Activated CD4-positive, alpha-beta memory T cell treated with anti-CD3 and anti-CD28 coated beads, Interleukin-2, amount 10 ng/mL, durations not matched to agents 7 days and 5 days (primary cell): Measurements from ENCODE around the gene SNX11. TPM values are rescaled to one million over a fixed set of nuclear protein-coding genes. Genes with fewer than 3 reads are reported as not detected.
"Not testable (repeated sequence)": the region's sequence is repeated elsewhere in the genome, so short reads cannot be mapped to it uniquely, and the experiment has no call there.

Source experiments
- CTCF ChIA-PET: fragments of 350-600 bp; sonication (Branson Sonifier 250); formaldehyde crosslinking; loops from one replicate; lab custom pipeline; 2021; ENCODE audit warnings: antibody characterized with exemption, inconsistent platforms; lab: Charles Lee
- POLR2A ChIA-PET: fragments of 350-600 bp; sonication (Branson Sonifier 250); formaldehyde crosslinking; loops from one replicate; lab custom pipeline; 2021; ENCODE audit warnings: antibody characterized with exemption; lab: Charles Lee
- DNase-seq: peaks from one replicate; pipeline ENCODE4 v3.0.0-alpha.2; 2020
- H3K27ac Mint-ChIP-seq: one replicate; pipeline ENCODE4 v1.8.0; 2021; ENCODE audit warnings: mild to moderate bottlenecking, mixed read lengths
- H3K27me3 Mint-ChIP-seq: one replicate; pipeline ENCODE4 v1.8.0; 2021; ENCODE audit warnings: mixed read lengths
- H3K36me3 Mint-ChIP-seq: one replicate; pipeline ENCODE4 v1.8.0; 2021; ENCODE audit warnings: low read depth, mixed read lengths
- H3K4me1 Mint-ChIP-seq: one replicate; pipeline ENCODE4 v1.8.0; 2021; ENCODE audit warnings: mixed read lengths
- H3K4me3 Mint-ChIP-seq: one replicate; pipeline ENCODE4 v1.8.0; 2021; ENCODE audit warnings: mild to moderate bottlenecking, mixed read lengths
- H3K9me3 Mint-ChIP-seq: one replicate; pipeline ENCODE4 v1.8.0; 2021; ENCODE audit warnings: mixed read lengths
- total RNA-seq, 2 experiments: library from RNA; stranded (reverse); gene quantifications; one replicate each; pipeline ENCODE4 v1.2.3, GENCODE V29; 2021

The SNX11 gene
- total RNA-seq, 2 experiments from 2014 or later, result 22.6 to 22.8 TPM

DNA sequence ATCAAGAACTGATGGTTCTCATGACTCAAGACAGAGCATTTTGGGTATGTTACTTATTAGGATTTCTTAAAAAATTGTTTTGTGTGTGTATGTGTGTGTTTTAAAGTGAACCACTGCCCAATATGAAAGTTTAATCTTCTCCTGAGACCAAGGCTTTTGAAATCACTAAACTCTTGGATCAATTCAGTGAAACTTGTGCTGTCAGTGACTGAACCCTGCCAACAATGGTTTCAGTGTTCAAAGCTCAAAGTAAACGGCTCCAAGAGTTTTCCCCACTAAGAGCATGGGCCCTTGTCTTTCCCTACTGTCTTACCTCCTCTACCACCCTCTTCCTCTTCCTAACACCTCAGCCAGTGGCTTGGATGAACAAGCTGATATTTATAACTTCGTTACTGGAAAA is 37.4 kb upstream of the SNX11 start:
- DNase-seq, result no peak
- no peak overlapping the region for H3K4me3 Mint-ChIP-seq
- no peaks in the 10 kb centered on the region for H3K9me3 Mint-ChIP-seq
- H3K36me3 Mint-ChIP-seq, result peaks cover 48% of the 10 kb centered on the region
- no peak overlapping the region for H3K27ac Mint-ChIP-seq
- ChIA-PET CTCF (interaction anchor here (3.2 kb wide), 1 partner anchor 10 kb away, joined by 23 read pairs; no protein-coding TSS in a partner anchor), POLR2A (interaction anchor here (2.6 kb wide), 1 partner anchor 22 kb away, joined by 9 read pairs; the partner anchor contains the start of gene NFE2L1)
- H3K27me3 Mint-ChIP-seq, result no peaks in the 10 kb centered on the region
- H3K4me1 Mint-ChIP-seq, result no peaks in the 10 kb centered on the region

- Mint-ChIP-seq H3K4me3 (no peak overlapping the region), H3K27me3 (no peaks in the 10 kb centered on the region), H3K27ac (no peak overlapping the region), H3K4me1 (no peaks in the 10 kb centered on the region), H3K36me3 (peaks cover 45% of the 10 kb centered on the region), H3K9me3 (no peaks in the 10 kb centered on the region)
- POLR2A ChIA-PET, result interaction anchor here (1.1 kb wide), 1 partner anchor 37 kb away, joined by 3 read pairs; no protein-coding TSS in a partner anchor
- no peak for DNase-seq
- CTCF ChIA-PET, result interaction anchor here (0.7 to 5.4 kb wide), 4 partner anchors 9 to 50 kb away, joined by 3 to 94 read pairs (median 6); no protein-coding TSS in a partner anchor
Observed at GRCh38 chr17:48071654-48072053, 35.9 kb upstream of the SNX11 start.

DNA sequence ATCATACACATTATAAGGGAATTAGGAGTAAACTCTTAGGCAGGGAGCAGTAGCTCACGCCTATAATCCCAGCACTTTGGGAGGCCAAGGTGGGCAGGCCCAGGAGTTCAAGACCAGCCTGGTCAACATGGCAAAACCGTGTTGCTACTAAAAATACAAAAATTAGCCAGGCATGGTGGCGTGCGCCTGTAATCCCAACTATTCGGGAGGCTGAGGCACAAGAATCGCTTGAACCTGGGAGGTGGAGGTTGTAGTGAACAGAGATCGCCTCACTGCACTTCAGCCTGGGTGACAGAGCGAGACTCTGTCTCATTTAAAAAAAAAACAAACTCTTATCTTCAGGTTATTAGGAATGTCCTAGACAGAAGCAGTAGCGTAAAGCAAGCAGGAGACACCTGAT is 34.8 kb upstream of the SNX11 start:
- H3K4me1 Mint-ChIP-seq, H3K9me3 Mint-ChIP-seq, DNase-seq, H3K4me3 Mint-ChIP-seq, H3K27ac Mint-ChIP-seq, H3K27me3 Mint-ChIP-seq: not testable (repeated sequence)
- POLR2A ChIA-PET, result interaction anchor here (1.1 to 1.6 kb wide), 2 partner anchors 38 to 46 kb away, joined by 3 to 5 read pairs; no protein-coding TSS in a partner anchor
- CTCF ChIA-PET, result interaction anchor here (0.9 to 5.4 kb wide), 9 partner anchors 8 to 94 kb away, joined by 3 to 94 read pairs (median 6); no protein-coding TSS in a partner anchor
- H3K36me3 Mint-ChIP-seq, result peaks cover 44% of the 10 kb centered on the region

DNA sequence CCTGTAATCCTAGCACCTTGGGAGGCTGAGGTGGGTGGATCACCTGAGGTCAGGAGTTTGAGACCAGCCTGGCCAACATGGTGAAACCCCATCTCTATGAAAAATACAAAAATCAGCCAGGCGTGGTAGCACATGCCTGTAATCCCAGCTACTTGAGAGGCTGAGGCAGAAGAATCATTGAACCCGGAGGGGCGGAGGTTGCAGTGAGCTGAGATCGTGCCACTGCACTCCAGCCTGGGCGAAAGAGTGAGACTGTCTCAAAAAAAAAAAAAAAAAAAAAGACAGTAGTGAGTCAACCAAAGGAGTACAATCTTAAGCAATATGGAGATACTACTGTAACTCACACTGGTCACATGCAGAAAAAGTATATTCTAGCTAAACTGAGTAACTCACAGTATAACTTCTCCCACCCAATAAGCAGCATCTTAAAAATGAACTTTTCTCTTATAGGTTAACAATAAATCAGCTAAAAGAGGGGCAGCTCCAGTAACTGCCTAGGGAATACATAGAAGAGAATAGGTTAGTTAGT is 33.9 kb upstream of the SNX11 start:
- H3K4me1 Mint-ChIP-seq, H3K27ac Mint-ChIP-seq, H3K27me3 Mint-ChIP-seq, DNase-seq, H3K4me3 Mint-ChIP-seq, H3K9me3 Mint-ChIP-seq: not testable (repeated sequence)
- ChIA-PET POLR2A (interaction anchor here (0.9 to 1.6 kb wide), 3 partner anchors 25 to 47 kb away, joined by 4 to 5 read pairs (median 4); partner anchors contain the start of gene NFE2L1), CTCF (interaction anchor here (0.6 to 5.4 kb wide), 21 partner anchors 8 to 122 kb away, joined by 3 to 94 read pairs (median 4); partner anchors contain the start of genes CDK5RAP3 and NFE2L1)
- peaks cover 39% of the 10 kb centered on the region for H3K36me3 Mint-ChIP-seq

DNA sequence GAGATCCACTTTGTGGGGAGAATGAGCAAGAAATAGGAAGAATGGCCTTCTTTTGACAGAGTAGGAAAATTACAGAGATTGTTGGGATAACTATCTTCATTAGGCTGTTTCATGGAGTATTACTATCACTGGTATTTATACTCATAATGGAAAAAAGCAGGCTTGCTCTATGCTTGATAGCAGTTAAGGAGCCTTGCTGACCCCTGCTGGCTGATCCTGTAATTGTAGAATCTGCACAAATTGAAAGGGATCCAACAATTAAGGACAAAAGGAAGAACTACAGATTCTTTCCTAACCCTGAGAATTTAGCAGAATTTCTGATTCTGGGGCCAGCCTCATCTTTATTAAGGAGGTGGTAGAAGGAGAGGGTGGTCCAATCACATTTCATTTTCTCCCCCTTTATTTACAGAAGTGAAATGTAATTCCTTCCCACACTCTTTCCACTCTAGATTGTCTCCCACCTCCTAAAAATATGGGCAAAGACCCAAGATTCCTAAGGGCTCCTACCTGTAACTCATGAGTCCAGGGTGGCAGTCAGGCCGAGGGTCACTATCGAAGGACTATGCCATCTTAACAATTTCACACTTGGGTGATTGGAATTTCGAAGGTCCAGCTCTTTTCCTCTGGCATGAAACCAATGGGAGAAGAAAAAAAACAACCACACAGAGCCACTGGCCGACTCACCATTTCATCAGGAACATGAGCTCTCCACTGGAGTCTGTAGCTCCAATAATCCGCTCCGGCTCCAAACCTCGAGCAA is 33.1 kb upstream of the SNX11 start:
- ChIA-PET CTCF (interaction anchor here (0.7 to 5.4 kb wide), 21 partner anchors 8 to 581 kb away, joined by 3 to 94 read pairs (median 4); partner anchors contain the start of genes CDK5RAP3 and COPZ2), POLR2A (interaction anchor here (0.9 to 1.6 kb wide), 5 partner anchors 26 to 49 kb away, joined by 4 to 5 read pairs (median 4); partner anchors contain the start of gene NFE2L1)
- Mint-ChIP-seq H3K36me3 (peaks cover 36% of the 10 kb centered on the region), H3K9me3 (no peaks in the 10 kb centered on the region), H3K4me1 (no peaks in the 10 kb centered on the region), H3K4me3 (no peak overlapping the region), H3K27ac (no peak overlapping the region), H3K27me3 (no peaks in the 10 kb centered on the region)
- peak; percentile 77 for DNase-seq

- DNase-seq, H3K27me3 Mint-ChIP-seq, H3K9me3 Mint-ChIP-seq, H3K27ac Mint-ChIP-seq, POLR2A ChIA-PET, H3K4me3 Mint-ChIP-seq, H3K4me1 Mint-ChIP-seq: not testable (repeated sequence)
- CTCF ChIA-PET, result interaction anchor here (1.0 to 6.7 kb wide), 8 partner anchors 9 to 542 kb away, joined by 4 to 60 read pairs (median 6); no protein-coding TSS in a partner anchor
- H3K36me3 Mint-ChIP-seq, result peaks cover 19% of the 10 kb centered on the region
Observed at GRCh38 chr17:48077152-48077551, 30.4 kb upstream of the SNX11 start.

GRCh38 chr17:48081858-48082257 is 25.7 kb upstream of the SNX11 start:
- DNase-seq, result no peak
- no peak overlapping the region for H3K4me3 Mint-ChIP-seq
- ChIA-PET POLR2A (interaction anchor here (1.0 to 1.5 kb wide), 3 partner anchors 12 to 111 kb away, joined by 3 read pairs; partner anchors contain the start of gene CDK5RAP3), CTCF (interaction anchor here (0.7 to 6.7 kb wide), 14 partner anchors 9 to 536 kb away, joined by 3 to 74 read pairs (median 10); partner anchors contain the start of genes CDK5RAP3 and SNX11)
- H3K27ac Mint-ChIP-seq, result no peak overlapping the region
- peaks cover under 1% of the 10 kb centered on the region for H3K36me3 Mint-ChIP-seq
- peaks cover 8% of the 10 kb centered on the region for H3K4me1 Mint-ChIP-seq
- H3K27me3 Mint-ChIP-seq, result no peaks in the 10 kb centered on the region
- no peaks in the 10 kb centered on the region for H3K9me3 Mint-ChIP-seq

GRCh38 chr17:48084932-48085331 is 22.6 kb upstream of the SNX11 start:
- no peak overlapping the region for H3K27ac Mint-ChIP-seq
- CTCF ChIA-PET, result interaction anchor here (0.6 to 2.3 kb wide), 7 partner anchors 11 to 48 kb away, joined by 3 to 9 read pairs (median 4); no protein-coding TSS in a partner anchor
- no peaks in the 10 kb centered on the region for H3K36me3 Mint-ChIP-seq
- no peaks in the 10 kb centered on the region for H3K27me3 Mint-ChIP-seq
- no peak overlapping the region for H3K4me3 Mint-ChIP-seq
- peaks cover 8% of the 10 kb centered on the region for H3K4me1 Mint-ChIP-seq
- DNase-seq, result no peak
- POLR2A ChIA-PET, result interaction anchor here (1.0 kb wide), 1 partner anchor 28 kb away, joined by 3 read pairs; no protein-coding TSS in a partner anchor
- H3K9me3 Mint-ChIP-seq, result no peaks in the 10 kb centered on the region

DNA sequence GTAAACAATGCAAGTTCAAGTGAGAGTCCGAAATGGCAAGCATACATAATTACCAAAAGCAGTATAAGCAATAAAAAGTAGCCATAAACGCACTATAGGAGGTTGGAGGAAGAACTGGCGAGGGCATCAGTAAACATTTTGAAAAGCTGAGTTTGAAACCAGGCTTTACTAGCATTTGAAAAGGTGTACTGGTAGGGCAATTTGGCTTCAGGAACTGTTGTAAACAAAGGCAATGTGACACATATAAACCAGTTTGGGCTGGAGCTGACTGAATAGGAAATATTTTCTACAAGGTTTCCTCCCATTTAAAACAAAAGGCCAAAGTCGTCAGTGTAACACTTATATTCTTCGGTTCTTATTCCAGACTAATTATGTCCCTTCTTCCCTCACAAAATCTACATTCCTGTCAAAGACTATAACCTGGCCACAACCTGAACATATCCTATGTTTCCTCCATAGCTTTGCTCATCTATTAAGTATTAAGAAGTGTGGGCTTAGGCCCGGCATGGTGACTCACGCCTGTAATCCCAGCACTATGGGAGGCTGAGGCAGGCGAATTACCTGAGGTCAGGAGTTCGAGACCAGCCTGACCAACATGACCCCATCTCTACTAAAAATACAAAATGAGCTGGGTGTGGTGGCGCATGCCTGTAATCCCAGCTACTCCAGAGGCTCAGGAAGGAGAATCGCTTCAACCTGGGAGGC is 14.1 kb upstream of the SNX11 start:
- Mint-ChIP-seq H3K4me3 (no peak overlapping the region), H3K9me3 (no peaks in the 10 kb centered on the region), H3K27ac (no peak overlapping the region), H3K36me3 (peaks cover 7% of the 10 kb centered on the region), H3K27me3 (no peaks in the 10 kb centered on the region), H3K4me1 (peaks cover 14% of the 10 kb centered on the region)
- ChIA-PET POLR2A (interaction anchor here (0.6 to 1.4 kb wide), 4 partner anchors 10 to 19 kb away, joined by 3 to 4 read pairs (median 3); partner anchors contain the start of gene SNX11), CTCF (interaction anchor here (1.2 kb wide), 1 partner anchor 14 kb away, joined by 3 read pairs; no protein-coding TSS in a partner anchor)
- DNase-seq, result no peak

- POLR2A ChIA-PET, result no interaction called here
- Mint-ChIP-seq H3K9me3 (no peaks in the 10 kb centered on the region), H3K4me1 (peaks cover 26% of the 10 kb centered on the region), H3K4me3 (no peak overlapping the region), H3K36me3 (peaks cover 10% of the 10 kb centered on the region), H3K27me3 (no peaks in the 10 kb centered on the region), H3K27ac (no peak overlapping the region)
- no peak for DNase-seq
- CTCF ChIA-PET, result interaction anchor here (1.0 to 4.7 kb wide), 8 partner anchors 11 to 201 kb away, joined by 3 to 60 read pairs (median 4); partner anchors contain the start of gene SNX11
Observed at GRCh38 chr17:48095611-48096010, 12.0 kb upstream of the SNX11 start.

DNA sequence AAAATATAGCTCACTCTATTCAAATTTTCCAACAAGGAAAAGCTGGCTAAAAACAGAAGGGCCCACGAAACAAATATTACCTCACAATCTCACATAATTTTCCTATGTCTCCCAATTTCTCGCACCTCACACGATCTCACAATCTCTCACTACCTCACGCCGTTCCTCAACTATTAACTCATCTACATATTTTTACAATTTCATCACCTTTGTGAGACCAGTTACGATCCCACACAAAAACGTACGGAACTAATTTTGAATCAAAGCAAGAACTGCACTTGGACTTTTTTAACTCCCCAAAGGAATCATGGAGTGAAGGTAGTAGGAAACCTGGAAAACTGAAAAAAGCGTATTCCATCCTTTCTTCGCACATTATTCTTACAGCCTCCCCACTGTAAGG is 7.4 kb upstream of the SNX11 start:
- POLR2A ChIA-PET, result interaction anchor here (1.3 to 2.4 kb wide), 3 partner anchors 13 to 52 kb away, joined by 3 to 12 read pairs (median 7); partner anchors contain the start of gene NFE2L1
- Mint-ChIP-seq H3K4me3 (peak overlapping the region; percentile 94), H3K27ac (no peak overlapping the region)

More for the DNA sequence above, 7.4 kb upstream of the SNX11 start:
- H3K9me3 Mint-ChIP-seq, result peaks cover 8% of the 10 kb centered on the region
- CTCF ChIA-PET, result interaction anchor here (0.6 to 3.8 kb wide), 6 partner anchors 9 to 949 kb away, joined by 3 to 14 read pairs (median 3); no protein-coding TSS in a partner anchor
- peaks cover 61% of the 10 kb centered on the region for H3K4me1 Mint-ChIP-seq
- peaks cover 20% of the 10 kb centered on the region for H3K36me3 Mint-ChIP-seq
- no peak for DNase-seq
- H3K27me3 Mint-ChIP-seq, result no peaks in the 10 kb centered on the region
